WI38 (cell line): ENCODE measurements around the gene CSRNP2.

ENCODE experiments used
- H3K4me3 ChIP-seq: 2 replicates; pipeline ENCODE4 v1.5.1; 2011; ENCODE audit warnings: low read depth, mild to moderate bottlenecking, control low read depth, low read length
- CTCF ChIP-seq: IDR thresholded peaks from 2 replicates; pipeline ENCODE4 v1.5.1; 2012; ENCODE audit warnings: low read depth, mild to moderate bottlenecking, control low read depth, low read length

CSRNP2 gene

GRCh38 chr12:51065530-51065929, 17.9 kb downstream of the CSRNP2 start:
- H3K4me3 ChIP-seq = no peak overlapping the region
- TF ChIP-seq CTCF = no peak

- TF ChIP-seq CTCF = no peak
Measured at GRCh38 chr12:51062631-51063397, 20.6 kb downstream of the CSRNP2 start.

GRCh38 chr12:51059086-51059485, 24.3 kb downstream of the CSRNP2 start:
- no peak overlapping the region for H3K4me3 ChIP-seq
- TF ChIP-seq CTCF = no peak

More at GRCh38 chr12:51062631-51063397, 20.6 kb downstream of the CSRNP2 start:
- H3K4me3 ChIP-seq = no peak overlapping the region

- TF ChIP-seq CTCF = no peak
- no peak overlapping the region for H3K4me3 ChIP-seq
Measured at GRCh38 chr12:51056242-51056641, 27.2 kb downstream of the CSRNP2 start.

- no peak for TF ChIP-seq CTCF
- no peak overlapping the region for H3K4me3 ChIP-seq
Measured at GRCh38 chr12:51055060-51055459, 28.3 kb downstream of the CSRNP2 start.

GRCh38 chr12:51051787-51052186, 31.6 kb downstream of the CSRNP2 start:
- TF ChIP-seq CTCF = no peak
- H3K4me3 ChIP-seq = no peak overlapping the region

GRCh38 chr12:51049525-51049924, 33.9 kb downstream of the CSRNP2 start:
- no peak for TF ChIP-seq CTCF
- H3K4me3 ChIP-seq = peak overlapping the region; percentile 92; the same call in 1 of the 2 replicates
